Measurements from ENCODE around the gene ALDH8A1. TPM values are rescaled to one million over a fixed set of nuclear protein-coding genes. Genes with fewer than 3 reads are reported as not detected.
"Not testable (repeated sequence)": the region's sequence is repeated elsewhere in the genome, so short reads cannot be mapped to it uniquely, and the experiment has no call there.

The ALDH8A1 gene
- total RNA-seq, 2 donors from 2014 or later, result 0.53 to 0.64 TPM

- intact Hi-C loops (cut with DNase I), result no loop called here
- H3K9ac ChIP-seq (ENCODE audit: low read depth in 2 of 2, low read length in 2 of 2), result no peak overlapping the region
- H3K27ac ChIP-seq, result no peak overlapping the region
- no peak for DNase-seq
- no peaks in the 10 kb centered on the region for H3K27me3 ChIP-seq
- H3K36me3 ChIP-seq, result no peaks in the 10 kb centered on the region
- no peak overlapping the region for H3K4me3 ChIP-seq
- H3K9me3 ChIP-seq, result no peaks in the 10 kb centered on the region
- no peak for TF ChIP-seq CTCF (IDR thresholded peaks at IDR 0.05)
- no peaks in the 10 kb centered on the region for H3K4me1 ChIP-seq
Observed at GRCh38 chr6:134902936-134903335, 47.0 kb downstream of the ALDH8A1 start.

- Histone ChIP-seq H3K9ac (ENCODE audit: low read depth in 2 of 2, low read length in 2 of 2) (no peak overlapping the region), H3K4me1 (no peaks in the 10 kb centered on the region), H3K9me3 (no peaks in the 10 kb centered on the region), H3K27me3 (no peaks in the 10 kb centered on the region), H3K4me3 (no peak overlapping the region), H3K27ac (no peak overlapping the region), H3K36me3 (no peaks in the 10 kb centered on the region)
- no peak for DNase-seq
- TF ChIP-seq CTCF (IDR thresholded peaks at IDR 0.05), result no peak
- intact Hi-C loops (cut with DNase I), result no loop called here
Observed at GRCh38 chr6:134902074-134902861, 47.6 kb downstream of the ALDH8A1 start.

- DNase-seq, result no peak
- intact Hi-C loops (cut with DNase I), result no loop called here
- no peaks in the 10 kb centered on the region for H3K4me1 ChIP-seq
- H3K36me3 ChIP-seq, result no peaks in the 10 kb centered on the region
- no peak overlapping the region for H3K9ac ChIP-seq (ENCODE audit: low read depth in 2 of 2, low read length in 2 of 2)
- no peak overlapping the region for H3K27ac ChIP-seq
- no peaks in the 10 kb centered on the region for H3K9me3 ChIP-seq
- TF ChIP-seq CTCF (IDR thresholded peaks at IDR 0.05), result no peak
- no peaks in the 10 kb centered on the region for H3K27me3 ChIP-seq
- no peak overlapping the region for H3K4me3 ChIP-seq
Observed at GRCh38 chr6:134898575-134898974, 51.3 kb downstream of the ALDH8A1 start.

GRCh38 chr6:134898166-134898565, 51.7 kb downstream of the ALDH8A1 start:
- H3K27ac ChIP-seq; H3K27me3 ChIP-seq; H3K9ac ChIP-seq (ENCODE audit: low read depth in 2 of 2, low read length in 2 of 2); intact Hi-C loops (cut with DNase I); DNase-seq; H3K36me3 ChIP-seq; H3K9me3 ChIP-seq; H3K4me3 ChIP-seq; H3K4me1 ChIP-seq: not testable (repeated sequence)

- Histone ChIP-seq H3K4me3 (no peak overlapping the region), H3K27ac (no peak overlapping the region), H3K9ac (ENCODE audit: low read depth in 2 of 2, low read length in 2 of 2) (no peak overlapping the region), H3K27me3 (no peaks in the 10 kb centered on the region), H3K9me3 (no peaks in the 10 kb centered on the region), H3K36me3 (no peaks in the 10 kb centered on the region), H3K4me1 (no peaks in the 10 kb centered on the region)
- intact Hi-C loops (cut with DNase I), result no loop called here
- no peak for TF ChIP-seq CTCF (IDR thresholded peaks at IDR 0.05)
- DNase-seq, result no peak
Observed at GRCh38 chr6:134896910-134897309, 53.0 kb downstream of the ALDH8A1 start.

- no peaks in the 10 kb centered on the region for H3K4me1 ChIP-seq
- intact Hi-C loops (cut with DNase I), result no loop called here
- H3K36me3 ChIP-seq, result no peaks in the 10 kb centered on the region
- H3K27me3 ChIP-seq, result no peaks in the 10 kb centered on the region
- TF ChIP-seq CTCF (IDR thresholded peaks at IDR 0.05), result no peak
- H3K4me3 ChIP-seq, result no peak overlapping the region
- no peak overlapping the region for H3K27ac ChIP-seq
- DNase-seq, result no peak
- no peak overlapping the region for H3K9ac ChIP-seq (ENCODE audit: low read depth in 2 of 2, low read length in 2 of 2)
- H3K9me3 ChIP-seq, result no peaks in the 10 kb centered on the region
Observed at GRCh38 chr6:134894800-134895199, 55.1 kb downstream of the ALDH8A1 start.

Measured in colonic mucosa (tissue), 4 donors.